HepG2 (cell line): ENCODE data around the gene PRELID1. TPM values are rescaled to one million over a fixed set of nuclear protein-coding genes. Genes with fewer than 3 reads are reported as not detected.

Experiments
- HOXD1 ChIP-seq: sonication (generic); formaldehyde crosslinking; IDR thresholded peaks from 2 replicates; pipeline ENCODE4 v1.5.0; 2020; ENCODE audit warnings: missing genetic modification reagents
- ZNF331 ChIP-seq: sonication (generic); formaldehyde crosslinking; IDR thresholded peaks from 2 replicates; pipeline ENCODE4 v1.4.0; 2020; ENCODE audit warnings: missing genetic modification reagents
- ZNF768 ChIP-seq: sonication (generic); formaldehyde crosslinking; IDR thresholded peaks from 2 replicates; pipeline ENCODE4 v1.4.0; 2020; ENCODE audit warnings: missing genetic modification reagents
- polyA plus RNA-seq, 8 experiments: library from polyadenylated mRNA; depleted of rRNA in 3 of 8; stranded (reverse) in 7 of 8; unstranded in 1 of 8; fragments of >200 nt; fragmentation: Illumina TruSeq in 4 of 8; extraction: Trizol in 4 of 8; gene quantifications; 2 replicates each; pipeline versions ENCODE4 v1.2.1 to v1.2.3, GENCODE V29; 2011 to 2016; ENCODE audit warnings: low read depth in 4 of 8, missing spikeins in 1 of 8, mixed read lengths in 1 of 8; ENCODE audit not compliant: insufficient read depth in 1 of 8
- total RNA-seq, 5 experiments: library from RNA; depleted of rRNA; stranded (reverse); fragments of >200 nt; fragmentation: Illumina TruSeq; extraction: Trizol; gene quantifications; 2 replicates each; pipeline ENCODE4 v1.2.3, GENCODE V29; 2016; ENCODE audit warnings: low read depth in 1 of 5
- TF ChIP-seq, protein P1 (sequence below): sonication (generic); formaldehyde crosslinking; IDR thresholded peaks from 2 replicates; pipeline ENCODE4 v1.5.1; 2020; ENCODE audit warnings: mild to moderate bottlenecking, missing genetic modification reagents, moderate library complexity
- TF ChIP-seq, protein P2 (sequence below): sonication (generic); formaldehyde crosslinking; IDR thresholded peaks from 2 replicates; pipeline ENCODE4 v1.4.0; 2020; ENCODE audit warnings: missing genetic modification reagents
- TF ChIP-seq, protein P3 (sequence below): sonication (generic); formaldehyde crosslinking; IDR thresholded peaks from 2 replicates; pipeline ENCODE4 v1.5.0; 2020; ENCODE audit warnings: mild to moderate bottlenecking, missing genetic modification reagents, moderate library complexity

The PRELID1 gene
- total and polyA plus RNA-seq, 2 of the 13 experiments (the other 11 are each of a cell fraction or from before 2014, with no cell fraction given), result 250 to 271 TPM

DNA sequence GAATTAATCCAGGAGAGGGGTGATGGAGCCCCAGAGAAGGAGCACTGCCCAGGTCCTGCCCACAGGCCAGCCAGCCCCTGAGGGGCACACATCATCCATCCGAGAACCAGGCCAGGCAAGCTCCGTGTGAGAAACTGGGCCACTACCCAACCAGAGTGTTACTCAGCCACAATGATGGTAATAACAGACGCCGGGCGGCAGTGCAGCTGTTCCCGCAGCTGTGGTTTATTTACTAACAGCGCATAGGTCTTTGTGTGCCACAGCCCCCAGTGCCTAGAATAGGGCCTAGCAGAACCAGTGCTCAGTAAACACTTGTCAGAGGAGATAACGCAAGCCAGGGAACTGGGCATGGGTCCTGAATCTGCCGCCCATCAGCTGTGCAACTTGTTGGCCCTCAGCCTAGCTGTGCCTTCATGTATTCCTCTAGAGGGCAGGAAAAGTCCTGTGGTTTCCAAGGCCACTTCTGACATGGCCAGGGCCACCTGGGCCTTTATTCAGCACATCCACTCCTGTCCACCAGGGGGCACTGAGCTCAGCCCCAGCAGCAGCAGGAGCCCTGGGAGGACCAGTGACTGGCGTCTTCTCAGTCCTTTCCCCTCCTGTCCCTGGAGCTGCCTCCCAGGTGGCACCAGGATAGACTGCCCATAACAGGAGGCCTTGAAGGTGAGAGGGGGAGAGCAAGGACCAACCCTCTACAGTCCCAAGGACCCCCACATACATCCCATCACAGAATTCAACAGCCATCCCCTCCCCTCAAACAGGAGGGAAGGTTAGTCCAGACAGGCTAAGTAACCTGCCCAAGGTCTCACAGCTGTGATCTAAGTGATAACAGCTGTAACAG is 6.0 kb downstream of the PRELID1 start (continued):
- peak; percentile 61; the same call in 1 of the 2 replicates for TF ChIP-seq ZNF331 (CRISPR knock-in tag)
- TF ChIP-seq, protein P1, sequence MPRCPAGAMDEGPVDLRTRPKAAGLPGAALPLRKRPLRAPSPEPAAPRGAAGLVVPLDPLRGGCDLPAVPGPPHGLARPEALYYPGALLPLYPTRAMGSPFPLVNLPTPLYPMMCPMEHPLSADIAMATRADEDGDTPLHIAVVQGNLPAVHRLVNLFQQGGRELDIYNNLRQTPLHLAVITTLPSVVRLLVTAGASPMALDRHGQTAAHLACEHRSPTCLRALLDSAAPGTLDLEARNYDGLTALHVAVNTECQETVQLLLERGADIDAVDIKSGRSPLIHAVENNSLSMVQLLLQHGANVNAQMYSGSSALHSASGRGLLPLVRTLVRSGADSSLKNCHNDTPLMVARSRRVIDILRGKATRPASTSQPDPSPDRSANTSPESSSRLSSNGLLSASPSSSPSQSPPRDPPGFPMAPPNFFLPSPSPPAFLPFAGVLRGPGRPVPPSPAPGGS (CRISPR knock-in tag), result no peak
- peak; percentile 86 for TF ChIP-seq ZNF768 (CRISPR knock-in tag)
- no peak for TF ChIP-seq HOXD1 (CRISPR knock-in tag)
- TF ChIP-seq, protein P2, sequence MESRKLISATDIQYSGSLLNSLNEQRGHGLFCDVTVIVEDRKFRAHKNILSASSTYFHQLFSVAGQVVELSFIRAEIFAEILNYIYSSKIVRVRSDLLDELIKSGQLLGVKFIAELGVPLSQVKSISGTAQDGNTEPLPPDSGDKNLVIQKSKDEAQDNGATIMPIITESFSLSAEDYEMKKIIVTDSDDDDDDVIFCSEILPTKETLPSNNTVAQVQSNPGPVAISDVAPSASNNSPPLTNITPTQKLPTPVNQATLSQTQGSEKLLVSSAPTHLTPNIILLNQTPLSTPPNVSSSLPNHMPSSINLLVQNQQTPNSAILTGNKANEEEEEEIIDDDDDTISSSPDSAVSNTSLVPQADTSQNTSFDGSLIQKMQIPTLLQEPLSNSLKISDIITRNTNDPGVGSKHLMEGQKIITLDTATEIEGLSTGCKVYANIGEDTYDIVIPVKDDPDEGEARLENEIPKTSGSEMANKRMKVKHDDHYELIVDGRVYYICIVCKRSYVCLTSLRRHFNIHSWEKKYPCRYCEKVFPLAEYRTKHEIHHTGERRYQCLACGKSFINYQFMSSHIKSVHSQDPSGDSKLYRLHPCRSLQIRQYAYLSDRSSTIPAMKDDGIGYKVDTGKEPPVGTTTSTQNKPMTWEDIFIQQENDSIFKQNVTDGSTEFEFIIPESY (CRISPR knock-in tag), result peak; percentile 55; the same call in 1 of the 2 replicates
- TF ChIP-seq, protein P3, sequence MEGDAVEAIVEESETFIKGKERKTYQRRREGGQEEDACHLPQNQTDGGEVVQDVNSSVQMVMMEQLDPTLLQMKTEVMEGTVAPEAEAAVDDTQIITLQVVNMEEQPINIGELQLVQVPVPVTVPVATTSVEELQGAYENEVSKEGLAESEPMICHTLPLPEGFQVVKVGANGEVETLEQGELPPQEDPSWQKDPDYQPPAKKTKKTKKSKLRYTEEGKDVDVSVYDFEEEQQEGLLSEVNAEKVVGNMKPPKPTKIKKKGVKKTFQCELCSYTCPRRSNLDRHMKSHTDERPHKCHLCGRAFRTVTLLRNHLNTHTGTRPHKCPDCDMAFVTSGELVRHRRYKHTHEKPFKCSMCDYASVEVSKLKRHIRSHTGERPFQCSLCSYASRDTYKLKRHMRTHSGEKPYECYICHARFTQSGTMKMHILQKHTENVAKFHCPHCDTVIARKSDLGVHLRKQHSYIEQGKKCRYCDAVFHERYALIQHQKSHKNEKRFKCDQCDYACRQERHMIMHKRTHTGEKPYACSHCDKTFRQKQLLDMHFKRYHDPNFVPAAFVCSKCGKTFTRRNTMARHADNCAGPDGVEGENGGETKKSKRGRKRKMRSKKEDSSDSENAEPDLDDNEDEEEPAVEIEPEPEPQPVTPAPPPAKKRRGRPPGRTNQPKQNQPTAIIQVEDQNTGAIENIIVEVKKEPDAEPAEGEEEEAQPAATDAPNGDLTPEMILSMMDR, result peak; percentile 95
